HG03442 (cell line): ENCODE results near the gene PCBP1.
A peak's percentile ranks its signal among the peaks of the same experiment; 100 is the strongest.
"Not testable (repeated sequence)": the region's sequence is repeated elsewhere in the genome, so short reads cannot be mapped to it uniquely, and the experiment has no call there.

Source experiments
- ATAC-seq: cut with Tn5 transposase; IDR thresholded peaks from one replicate; pipeline ENCODE4 v1.9.1; 2021; ENCODE audit warnings: mild to moderate bottlenecking, moderate library complexity; ENCODE audit not compliant: unreplicated experiment

PCBP1 gene

GRCh38 chr2:70086838-70087701 is at the start of gene PCBP1:
TSS of gene PCBP1 (plus strand) at chr2:70087477. CDS start at chr2:70087744, 267 bp downstream.
- ATAC-seq = peak; percentile 32

DNA sequence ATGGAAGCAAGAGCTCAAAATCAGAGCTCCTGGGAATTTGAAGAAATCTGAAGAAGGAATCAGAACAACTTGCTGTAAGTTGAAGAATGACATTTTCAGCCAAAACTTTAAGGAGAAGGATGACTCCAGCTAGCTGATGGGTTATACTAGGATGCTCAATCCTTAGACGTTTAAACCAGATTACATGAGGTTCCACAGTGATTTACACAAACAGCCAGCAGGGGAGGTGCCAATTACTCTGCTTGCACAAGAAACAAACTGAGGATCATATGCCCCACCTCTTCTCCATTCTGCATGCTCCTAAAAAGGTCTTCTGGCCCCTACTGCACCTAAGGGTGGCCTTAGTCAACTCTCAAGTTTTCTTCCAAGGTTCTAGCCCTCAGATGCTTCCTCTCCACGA is 47.9 kb upstream of the PCBP1 start:
- no peak for ATAC-seq

- ATAC-seq = no peak
Observed at GRCh38 chr2:70041663-70042062, 45.6 kb upstream of the PCBP1 start.

- ATAC-seq = no peak
Observed at GRCh38 chr2:70042246-70042645, 45.0 kb upstream of the PCBP1 start.

DNA sequence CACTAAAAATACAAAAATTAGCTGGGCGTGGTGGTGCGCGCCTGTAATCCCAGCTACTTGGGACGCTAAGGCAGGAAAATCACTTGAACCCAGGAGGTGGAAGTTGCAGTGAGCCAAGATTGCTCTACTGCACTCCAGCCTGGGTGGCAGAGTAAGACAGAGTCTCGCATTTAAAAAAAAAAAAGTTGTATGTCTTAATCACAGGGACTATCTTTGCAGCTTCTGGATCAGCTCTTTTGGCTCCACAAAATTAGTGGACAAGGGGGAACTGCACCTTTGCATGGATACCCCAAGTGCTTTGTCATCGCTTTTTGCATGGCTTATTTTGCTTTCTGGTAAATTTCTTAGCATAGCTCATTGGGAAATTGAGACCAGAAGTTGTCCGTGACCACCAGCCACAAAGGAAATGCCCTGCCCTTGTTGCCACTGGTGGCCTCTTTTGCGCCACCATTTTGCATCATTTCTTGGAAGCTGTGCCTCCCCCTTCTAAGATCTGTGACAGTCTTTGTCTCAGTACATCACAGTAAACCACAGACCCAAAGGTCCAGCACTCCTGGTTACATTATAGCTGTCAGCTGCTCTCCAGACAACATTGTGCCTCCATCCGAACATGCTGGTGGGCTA is 43.9 kb upstream of the PCBP1 start:
- no peak for ATAC-seq

- no peak for ATAC-seq
Observed at GRCh38 chr2:70044290-70045040, 42.8 kb upstream of the PCBP1 start.

DNA sequence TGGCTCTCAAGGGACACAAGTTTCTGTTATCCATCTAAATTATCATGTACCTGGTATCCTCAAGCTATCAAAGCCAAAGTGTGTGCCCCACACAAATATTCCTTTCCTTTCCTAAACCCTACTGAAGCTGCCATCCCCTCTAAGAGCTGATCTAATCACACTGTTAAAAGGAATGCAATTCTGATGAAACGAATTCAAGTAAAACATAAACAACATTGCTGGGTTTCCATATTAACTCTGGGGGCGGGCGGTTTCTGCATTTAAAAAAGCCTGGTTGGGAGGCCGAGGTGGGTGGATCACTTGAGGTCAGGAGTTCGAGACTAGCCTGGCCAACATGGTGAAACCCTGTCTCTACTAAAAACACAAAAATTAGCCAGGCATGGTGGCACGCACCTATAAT is 41.9 kb upstream of the PCBP1 start:
- ATAC-seq = no peak

DNA sequence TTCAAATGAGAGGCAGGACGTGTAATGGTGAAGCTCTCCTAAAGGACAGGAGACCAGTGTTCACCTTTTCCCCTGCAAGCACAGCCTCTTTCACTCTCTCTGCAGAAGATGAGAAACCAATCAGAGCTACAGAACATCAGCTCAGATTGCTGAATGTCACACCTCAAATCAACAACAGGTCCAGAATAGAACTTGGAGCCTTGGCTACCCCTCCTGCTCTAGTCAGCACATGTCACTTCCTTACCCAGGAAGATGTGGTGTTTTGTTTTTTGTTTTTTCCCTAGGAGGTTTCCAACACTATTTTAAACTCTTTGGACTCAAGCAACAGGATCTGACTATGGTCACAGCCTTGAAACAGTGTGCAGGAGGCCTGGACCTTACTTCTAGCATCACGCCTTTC is 41.3 kb upstream of the PCBP1 start:
- no peak for ATAC-seq

DNA sequence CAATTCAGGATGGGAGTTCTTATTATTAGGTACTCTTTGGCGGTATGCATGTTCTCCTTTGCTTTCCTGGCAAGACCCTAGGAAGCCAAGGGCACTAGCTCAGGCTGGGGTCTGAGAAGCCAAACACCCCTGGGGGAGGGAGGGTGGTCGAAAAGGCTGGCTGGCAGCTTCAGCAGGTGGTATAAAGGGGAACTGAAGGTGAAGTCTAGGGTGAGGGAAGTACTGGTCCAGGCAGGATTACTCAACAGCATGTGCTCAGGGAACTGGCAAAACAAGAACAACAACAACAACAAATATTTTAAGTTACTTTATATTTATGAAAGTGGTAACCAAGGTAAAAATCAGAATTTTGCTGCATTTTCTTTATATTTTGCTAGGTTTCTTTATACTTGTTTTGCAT is 40.7 kb upstream of the PCBP1 start:
- ATAC-seq = no peak

DNA sequence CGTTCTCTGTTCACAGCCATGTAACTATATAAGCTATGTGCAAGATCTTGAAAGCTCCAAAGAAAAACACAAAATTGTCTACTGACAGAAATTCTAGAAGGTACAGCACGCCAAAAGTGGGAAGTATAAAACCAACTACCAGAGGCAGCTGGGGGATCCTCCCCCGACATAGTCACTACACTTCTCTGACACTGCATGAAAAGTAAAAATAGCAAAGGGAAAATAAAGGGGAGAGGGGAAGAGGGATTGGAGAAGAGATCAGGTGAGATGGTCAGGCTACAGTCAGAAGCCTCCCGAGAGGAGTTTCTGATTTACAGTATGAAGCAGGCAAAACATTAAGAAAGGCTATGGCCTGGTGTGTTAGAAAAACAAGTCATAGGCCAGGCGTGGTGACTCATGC is 39.8 kb upstream of the PCBP1 start:
- ATAC-seq = no peak

DNA sequence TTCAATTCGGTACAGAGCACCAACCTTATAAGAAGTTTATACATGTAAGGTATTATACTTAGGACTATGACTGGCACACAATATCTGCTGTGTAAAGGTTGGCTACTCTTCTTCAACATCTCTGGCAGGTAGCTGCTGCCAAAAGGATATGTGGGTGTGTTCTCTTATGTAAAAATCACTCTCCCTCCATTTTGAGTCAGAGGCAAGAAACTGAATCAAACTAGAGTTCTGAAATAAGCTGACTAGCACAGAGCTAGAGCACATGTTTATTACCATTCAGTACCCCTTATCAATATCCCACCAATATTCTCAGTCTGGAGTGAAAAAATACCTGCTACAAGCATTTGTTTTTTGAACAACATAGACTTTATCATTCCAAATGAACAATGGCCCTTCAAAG is 38.0 kb upstream of the PCBP1 start:
- no peak for ATAC-seq

DNA sequence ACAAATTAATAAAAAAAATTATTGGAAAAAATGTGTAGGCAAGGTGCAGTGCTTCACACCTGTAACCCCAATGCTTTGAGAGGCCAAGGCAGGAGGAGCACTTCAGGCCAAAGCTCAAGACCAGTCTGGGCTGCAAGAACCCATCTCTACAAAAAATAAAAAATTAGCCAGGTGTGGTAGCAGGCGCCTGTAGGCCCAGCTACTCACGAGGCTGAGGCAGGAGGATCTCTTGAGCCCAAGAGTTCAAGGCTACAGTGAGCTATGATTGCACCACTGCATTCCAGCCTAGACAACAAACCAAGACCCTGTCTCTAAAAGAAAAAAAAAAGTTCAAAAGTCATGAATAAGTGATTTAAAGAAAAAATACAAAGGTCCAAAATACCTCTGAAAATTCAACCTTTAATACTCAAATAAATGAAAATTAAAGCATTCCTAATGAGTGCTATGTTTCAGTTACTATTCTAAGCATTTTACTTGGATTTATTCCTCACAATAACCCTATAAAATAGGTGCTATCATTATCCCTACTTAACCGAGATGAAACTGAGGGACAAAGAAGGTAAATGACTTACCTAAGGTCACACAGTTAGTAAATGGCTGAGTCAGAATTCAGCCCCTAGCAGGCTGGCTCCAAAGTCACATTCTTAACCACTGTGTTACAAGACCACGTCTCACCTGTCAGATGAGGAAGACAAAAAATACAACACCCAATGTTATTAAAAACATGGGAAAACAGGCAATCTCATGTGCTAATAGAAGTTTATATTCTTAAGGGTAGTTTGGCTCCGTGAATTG is 36.4 kb upstream of the PCBP1 start:
- no peak for ATAC-seq

GRCh38 chr2:70055259-70055658 is 32.0 kb upstream of the PCBP1 start:
- not testable (repeated sequence) for ATAC-seq

DNA sequence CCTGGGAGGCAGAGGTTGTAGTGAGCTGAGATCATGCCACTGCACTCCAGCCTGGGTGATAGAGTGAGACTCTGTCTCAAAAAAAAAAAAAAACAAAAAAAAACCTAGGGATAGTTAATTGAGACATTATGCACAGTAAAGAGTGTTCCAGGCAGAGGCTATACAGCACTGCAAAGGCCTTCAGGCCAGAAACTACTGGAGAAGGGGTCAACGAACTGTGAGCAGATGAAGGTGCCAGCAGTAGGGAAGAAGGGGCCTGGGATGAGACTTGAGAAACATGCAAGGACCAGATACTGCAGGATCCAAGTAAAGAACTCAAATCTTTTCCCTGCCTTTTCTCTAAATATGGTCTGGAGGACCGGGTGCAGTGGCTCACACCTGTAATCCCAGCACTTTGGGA is 26.0 kb upstream of the PCBP1 start:
- ATAC-seq = no peak

GRCh38 chr2:70062270-70062669 is 25.0 kb upstream of the PCBP1 start:
- ATAC-seq = no peak

GRCh38 chr2:70068119-70068518 is 19.2 kb upstream of the PCBP1 start:
- ATAC-seq = no peak

DNA sequence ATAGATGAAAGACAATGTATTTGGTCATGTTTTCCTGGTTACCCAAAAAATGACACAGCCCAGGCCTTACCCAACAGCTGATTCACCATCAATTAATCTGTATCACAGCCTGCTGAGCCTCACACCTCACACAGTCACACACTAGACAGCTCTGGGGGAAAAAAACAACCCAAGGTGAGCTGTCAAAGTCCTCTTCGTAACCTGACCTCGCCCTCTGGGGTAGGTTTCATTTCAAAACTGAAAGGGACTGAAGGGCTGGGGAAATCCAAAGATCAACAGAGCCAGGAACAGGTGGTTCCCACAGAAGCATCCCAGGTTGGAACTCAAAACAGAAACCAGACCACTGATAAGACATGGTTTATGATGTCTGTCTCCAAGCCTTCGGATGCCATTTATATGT is 18.2 kb upstream of the PCBP1 start:
- ATAC-seq = peak; percentile 87

GRCh38 chr2:70070542-70071268 is 16.6 kb upstream of the PCBP1 start:
- peak; percentile 69 for ATAC-seq

DNA sequence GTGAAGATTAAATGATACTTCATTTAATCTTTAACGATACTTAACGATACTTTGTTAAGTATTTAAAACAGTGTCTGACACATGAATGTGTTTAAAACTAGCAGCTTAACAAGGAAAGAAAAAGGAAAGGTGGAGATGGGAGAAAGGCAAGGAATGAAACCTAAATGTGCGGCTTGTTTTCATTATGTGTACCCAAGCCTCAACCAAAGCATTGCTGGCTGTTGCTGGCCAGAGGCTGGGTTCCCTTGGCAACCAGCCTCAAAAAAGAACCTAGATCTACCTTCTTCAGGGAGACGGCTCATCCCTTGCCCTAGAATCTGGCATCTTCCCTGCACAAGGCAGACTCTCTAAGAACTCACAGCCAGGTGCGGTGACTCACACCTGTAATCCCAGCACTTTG is 13.8 kb upstream of the PCBP1 start:
- no peak for ATAC-seq

DNA sequence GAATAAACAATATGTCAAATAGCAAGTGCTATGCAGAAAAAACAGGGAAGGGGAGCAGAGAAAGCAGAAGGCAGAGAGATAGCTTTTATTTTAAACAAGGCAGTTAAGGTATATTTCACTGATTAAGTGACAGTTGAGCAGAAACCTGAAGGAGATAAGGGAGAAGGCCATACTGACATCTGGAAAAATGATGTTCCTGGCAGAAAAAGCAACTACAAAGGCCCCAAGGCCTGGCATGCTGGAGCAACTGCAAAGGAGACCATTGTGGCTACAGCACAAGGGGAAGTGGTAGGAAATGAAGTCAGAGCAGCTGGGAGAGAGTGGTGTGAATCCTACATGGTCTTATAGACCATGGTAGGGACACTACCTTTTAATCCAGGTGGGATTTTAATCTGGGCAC is 8.9 kb upstream of the PCBP1 start:
- no peak for ATAC-seq
